SU-DHL-6 (cell line): ENCODE data around the gene AQP4.

ENCODE experiments used
- H2AFZ ChIP-seq: fragments of 200-600 bp; sonication (generic); 2 replicates; pipeline ENCODE4 v1.6.1; 2014; ENCODE audit warnings: low read depth, mild to moderate bottlenecking, moderate library complexity, mixed read lengths, antibody characterized with exemption, low read length; ENCODE audit not compliant: severe bottlenecking
- H3F3A ChIP-seq: fragments of 200-600 bp; shearing (Covaris generic); 2 replicates; pipeline ENCODE4 v1.6.0; 2016; ENCODE audit warnings: antibody characterized with exemption, mild to moderate bottlenecking; ENCODE audit not compliant: insufficient read depth
- H3K27ac ChIP-seq: fragments of 200-600 bp; sonication (generic); 2 replicates; pipeline ENCODE4 v1.5.1; 2016; ENCODE audit warnings: low read depth, mild to moderate bottlenecking, low read length, moderate library complexity, mixed read lengths
- H3K27me3 ChIP-seq: fragments of 200-600 bp; sonication (generic), shearing (Covaris generic); 2 replicates; pipeline ENCODE4 v1.6.0; 2014; ENCODE audit warnings: mild to moderate bottlenecking, low read length
- H3K36me3 ChIP-seq: fragments of 200-600 bp; sonication (generic); 2 replicates; pipeline ENCODE4 v1.6.1; 2014; ENCODE audit warnings: mild to moderate bottlenecking, low read length, mixed read lengths
- H3K4me2 ChIP-seq: fragments of 300-600, 200-600 bp; shearing (Covaris generic), sonication (generic); 2 replicates; pipeline ENCODE4 v1.6.0; 2014; ENCODE audit warnings: low read length, low read depth, mild to moderate bottlenecking; ENCODE audit not compliant: poor library complexity, severe bottlenecking
- H3K4me3 ChIP-seq: fragments of 200-600 bp; sonication (generic); 2 replicates; pipeline ENCODE4 v1.5.1; 2014; ENCODE audit warnings: antibody characterized with exemption, low read length, mild to moderate bottlenecking, mixed read lengths; ENCODE audit not compliant: insufficient read depth, poor library complexity, severe bottlenecking
- H3K79me2 ChIP-seq: fragments of 200-600 bp; sonication (generic); 2 replicates; pipeline ENCODE4 v1.6.1; 2014; ENCODE audit warnings: mild to moderate bottlenecking, low read length, moderate library complexity; ENCODE audit not compliant: insufficient read depth
- H3K9ac ChIP-seq: fragments of 200-600 bp; sonication (generic); 2 replicates; pipeline ENCODE4 v1.7.0; 2014; ENCODE audit warnings: mild to moderate bottlenecking, low read length
- H3K9me2 ChIP-seq: fragments of 200-600 bp; sonication (generic); replicated peaks from 2 replicates; pipeline ENCODE4 v1.6.1; 2014; ENCODE audit warnings: low read length; ENCODE audit not compliant: insufficient read depth
- H3K9me3 ChIP-seq: fragments of 200-600 bp; sonication (generic); 2 replicates; pipeline ENCODE4 v1.6.1; 2014; ENCODE audit warnings: low read length, mixed read lengths; ENCODE audit not compliant: insufficient read depth
- H4K20me1 ChIP-seq: fragments of 200-600 bp; sonication (generic); 2 replicates; pipeline ENCODE4 v1.6.1; 2014; ENCODE audit warnings: low read depth, mild to moderate bottlenecking, antibody characterized with exemption, low read length, moderate library complexity, mixed read lengths
- EZH2phosphoT487 ChIP-seq: fragments of 200-600 bp; sonication (generic), shearing (Covaris generic); conservative IDR thresholded peaks from 2 replicates; pipeline ENCODE4 v1.6.1; 2018; ENCODE audit warnings: mild to moderate bottlenecking, antibody characterized with exemption, low read length, moderate library complexity, mixed read lengths
- TF ChIP-seq, protein P1 (sequence below): fragments of 200-600 bp; sonication (generic); IDR thresholded peaks from one replicate; pipeline ENCODE4 v1.5.1; 2017; ENCODE audit warnings: antibody characterized with exemption, mild to moderate bottlenecking, low read length, moderate library complexity; ENCODE audit not compliant: insufficient read depth, poor library complexity, severe bottlenecking

Gene AQP4

DNA sequence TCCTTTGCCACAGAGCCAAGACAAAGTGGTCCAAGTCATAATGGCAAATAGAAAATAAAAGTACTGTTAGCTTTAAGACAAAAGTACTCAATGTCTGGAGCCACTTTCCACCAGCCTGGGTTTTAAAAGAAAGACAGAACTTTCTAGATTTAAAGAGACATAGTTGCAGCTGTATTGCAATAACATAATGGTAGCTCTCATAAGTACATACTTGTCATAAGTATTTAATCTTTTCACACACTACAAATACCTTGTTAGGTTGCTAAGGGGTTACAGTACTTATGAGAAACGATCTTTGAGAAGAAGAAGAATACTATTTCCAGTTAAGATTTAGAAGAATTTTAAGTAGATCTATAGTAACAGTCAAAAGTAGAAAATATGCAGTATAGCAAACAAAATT lies 28.9 kb upstream of the AQP4 start:
- no peaks in the 10 kb centered on the region for H3K9me3 ChIP-seq
- H4K20me1 ChIP-seq: no peaks in the 10 kb centered on the region
- no peaks in the 10 kb centered on the region for H3K27me3 ChIP-seq
- no peak overlapping the region for H3K27ac ChIP-seq
- no peaks in the 10 kb centered on the region for H3K9me2 ChIP-seq
- H3K79me2 ChIP-seq: no peaks in the 10 kb centered on the region
- no peaks in the 10 kb centered on the region for H3K36me3 ChIP-seq
- no peaks in the 10 kb centered on the region for H3F3A ChIP-seq
- peak overlapping the region; percentile 11 for H2AFZ ChIP-seq
- no peak overlapping the region for H3K9ac ChIP-seq
- no peak overlapping the region for H3K4me2 ChIP-seq
- H3K4me3 ChIP-seq: no peak overlapping the region
- TF ChIP-seq, protein P1, sequence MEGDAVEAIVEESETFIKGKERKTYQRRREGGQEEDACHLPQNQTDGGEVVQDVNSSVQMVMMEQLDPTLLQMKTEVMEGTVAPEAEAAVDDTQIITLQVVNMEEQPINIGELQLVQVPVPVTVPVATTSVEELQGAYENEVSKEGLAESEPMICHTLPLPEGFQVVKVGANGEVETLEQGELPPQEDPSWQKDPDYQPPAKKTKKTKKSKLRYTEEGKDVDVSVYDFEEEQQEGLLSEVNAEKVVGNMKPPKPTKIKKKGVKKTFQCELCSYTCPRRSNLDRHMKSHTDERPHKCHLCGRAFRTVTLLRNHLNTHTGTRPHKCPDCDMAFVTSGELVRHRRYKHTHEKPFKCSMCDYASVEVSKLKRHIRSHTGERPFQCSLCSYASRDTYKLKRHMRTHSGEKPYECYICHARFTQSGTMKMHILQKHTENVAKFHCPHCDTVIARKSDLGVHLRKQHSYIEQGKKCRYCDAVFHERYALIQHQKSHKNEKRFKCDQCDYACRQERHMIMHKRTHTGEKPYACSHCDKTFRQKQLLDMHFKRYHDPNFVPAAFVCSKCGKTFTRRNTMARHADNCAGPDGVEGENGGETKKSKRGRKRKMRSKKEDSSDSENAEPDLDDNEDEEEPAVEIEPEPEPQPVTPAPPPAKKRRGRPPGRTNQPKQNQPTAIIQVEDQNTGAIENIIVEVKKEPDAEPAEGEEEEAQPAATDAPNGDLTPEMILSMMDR: no peak
- no peak for TF ChIP-seq EZH2phosphoT487

- Histone ChIP-seq H3K79me2 (no peaks in the 10 kb centered on the region), H4K20me1 (no peaks in the 10 kb centered on the region), H3K36me3 (no peaks in the 10 kb centered on the region), H3K9me2 (no peaks in the 10 kb centered on the region), H3F3A (no peaks in the 10 kb centered on the region), H2AFZ (no peak overlapping the region), H3K9me3 (no peaks in the 10 kb centered on the region), H3K27me3 (no peaks in the 10 kb centered on the region), H3K27ac (no peak overlapping the region), H3K4me3 (no peak overlapping the region), H3K4me2 (no peak overlapping the region), H3K9ac (no peak overlapping the region)
- TF ChIP-seq, protein P1: no peak
- TF ChIP-seq EZH2phosphoT487: no peak
Measured at GRCh38 chr18:26893996-26894395, 28.5 kb upstream of the AQP4 start.

GRCh38 chr18:26888259-26888658 lies 22.8 kb upstream of the AQP4 start:
- H3K79me2 ChIP-seq: no peaks in the 10 kb centered on the region

More at GRCh38 chr18:26888259-26888658, 22.8 kb upstream of the AQP4 start:
- H3K4me2 ChIP-seq: no peak overlapping the region
- no peaks in the 10 kb centered on the region for H3K9me3 ChIP-seq
- H2AFZ ChIP-seq: no peak overlapping the region
- no peak overlapping the region for H3K27ac ChIP-seq
- H3K9ac ChIP-seq: no peak overlapping the region
- no peaks in the 10 kb centered on the region for H3K27me3 ChIP-seq
- H3K36me3 ChIP-seq: no peaks in the 10 kb centered on the region
- TF ChIP-seq, protein P1: no peak
- no peak for TF ChIP-seq EZH2phosphoT487
- H3F3A ChIP-seq: no peaks in the 10 kb centered on the region
- no peak overlapping the region for H3K4me3 ChIP-seq
- H3K9me2 ChIP-seq: no peaks in the 10 kb centered on the region
- no peaks in the 10 kb centered on the region for H4K20me1 ChIP-seq
